ENCODE data around the gene MED13.
"Not testable (repeated sequence)": the region's sequence is repeated elsewhere in the genome, so short reads cannot be mapped to it uniquely, and the experiment has no call there.

Gene MED13

GRCh38 chr17:62076864-62077788 lies 12.0 kb upstream of the MED13 start:
- H3K4me2 ChIP-seq (ENCODE audit: low read length, poor library complexity, severe bottlenecking): no peak overlapping the region
- H3K4me3 ChIP-seq (ENCODE audit: insufficient read depth in 1 of 2, low read depth in 1 of 2, low read length in 2 of 2): no peak overlapping the region
- WGBS: 89% methylated on average over 6 of the region's 13 CpGs
- H4K8ac ChIP-seq (ENCODE audit: low read length): no peak overlapping the region
- H2BK120ac ChIP-seq (ENCODE audit: low read depth, low read length): no peak overlapping the region
- peaks cover 0 to 7% of the 10 kb centered on the region in 2 experiments for H3K27me3 ChIP-seq (ENCODE audit: control insufficient read depth in 1 of 2, insufficient read depth in 1 of 2, low read length in 2 of 2)
- H2BK12ac ChIP-seq (ENCODE audit: low read length in 2 of 2): no peak overlapping the region
- no peak for DNase-seq
- H3K36me3 ChIP-seq (ENCODE audit: control insufficient read depth in 1 of 2, insufficient read depth in 2 of 2, low read depth in 1 of 2, low read length in 2 of 2): no peaks in the 10 kb centered on the region
- H4K91ac ChIP-seq (ENCODE audit: low read length): no peak overlapping the region
- H3K9me3 ChIP-seq (ENCODE audit: control insufficient read depth, low read length): no peaks in the 10 kb centered on the region
- no peak overlapping the region for H3K18ac ChIP-seq (ENCODE audit: low read depth in 1 of 2, low read length in 2 of 2)
- no peak overlapping the region for H3K4ac ChIP-seq (ENCODE audit: low read depth in 1 of 2, low read length in 2 of 2)
- H3K27ac ChIP-seq (ENCODE audit: low read length, poor library complexity, severe bottlenecking): no peak overlapping the region
- no peaks in the 10 kb centered on the region for H3K79me1 ChIP-seq (replicated peaks; ENCODE audit: low read length, poor library complexity, severe bottlenecking)
- H3K9ac ChIP-seq (ENCODE audit: low read length): no peak overlapping the region
- H2AK5ac ChIP-seq (ENCODE audit: low read length, severe bottlenecking): no peak overlapping the region
- H3K23ac ChIP-seq (ENCODE audit: low read length in 2 of 2): no peak overlapping the region
- H2BK15ac ChIP-seq (ENCODE audit: low read depth, poor library complexity, severe bottlenecking): no peak overlapping the region
- H2AFZ ChIP-seq (ENCODE audit: low read depth, low read length): no peak overlapping the region
- H3K4me1 ChIP-seq (ENCODE audit: control insufficient read depth, insufficient read depth, low read depth, low read length): peaks cover 2% of the 10 kb centered on the region
- H3K14ac ChIP-seq (ENCODE audit: low read length in 2 of 2): no peak overlapping the region
- no peak overlapping the region for H2BK5ac ChIP-seq (ENCODE audit: low read depth, low read length, poor library complexity, severe bottlenecking)

GRCh38 chr17:62075308-62075815 lies 10.3 kb upstream of the MED13 start:
- no peaks in the 10 kb centered on the region for H3K36me3 ChIP-seq (ENCODE audit: control insufficient read depth in 1 of 2, insufficient read depth in 2 of 2, low read depth in 1 of 2, low read length in 2 of 2)
- no peak overlapping the region for H2BK5ac ChIP-seq (ENCODE audit: low read depth, low read length, poor library complexity, severe bottlenecking)
- no peak overlapping the region for H3K4me3 ChIP-seq (ENCODE audit: insufficient read depth in 1 of 2, low read depth in 1 of 2, low read length in 2 of 2)
- H3K27ac ChIP-seq (ENCODE audit: low read length, poor library complexity, severe bottlenecking): no peak overlapping the region
- no peaks in the 10 kb centered on the region for H3K79me1 ChIP-seq (replicated peaks; ENCODE audit: low read length, poor library complexity, severe bottlenecking)
- no peak overlapping the region for H2BK15ac ChIP-seq (ENCODE audit: low read depth, poor library complexity, severe bottlenecking)
- no peak overlapping the region for H3K14ac ChIP-seq (ENCODE audit: low read length in 2 of 2)
- H4K91ac ChIP-seq (ENCODE audit: low read length): no peak overlapping the region
- H3K18ac ChIP-seq (ENCODE audit: low read depth in 1 of 2, low read length in 2 of 2): no peak overlapping the region
- H3K4me1 ChIP-seq (ENCODE audit: control insufficient read depth, insufficient read depth, low read depth, low read length): peaks cover 2% of the 10 kb centered on the region
- H3K4ac ChIP-seq (ENCODE audit: low read depth in 1 of 2, low read length in 2 of 2): no peak overlapping the region
- no peak overlapping the region for H3K9ac ChIP-seq (ENCODE audit: low read length)
- H2AK5ac ChIP-seq (ENCODE audit: low read length, severe bottlenecking): peak overlapping the region; percentile 19
- H2BK12ac ChIP-seq (ENCODE audit: low read length in 2 of 2): no peak overlapping the region
- no peak overlapping the region for H3K4me2 ChIP-seq (ENCODE audit: low read length, poor library complexity, severe bottlenecking)
- no peak overlapping the region for H3K23ac ChIP-seq (ENCODE audit: low read length in 2 of 2)
- H2BK120ac ChIP-seq (ENCODE audit: low read depth, low read length): no peak overlapping the region
- WGBS: 85% methylated on average over 2 of the region's 3 CpGs
- no peak overlapping the region for H2AFZ ChIP-seq (ENCODE audit: low read depth, low read length)
- H3K9me3 ChIP-seq (ENCODE audit: control insufficient read depth, low read length): no peaks in the 10 kb centered on the region
- H4K8ac ChIP-seq (ENCODE audit: low read length): no peak overlapping the region
- peak; percentile 12 for DNase-seq
- peaks cover 0 to 7% of the 10 kb centered on the region in 2 experiments for H3K27me3 ChIP-seq (ENCODE audit: control insufficient read depth in 1 of 2, insufficient read depth in 1 of 2, low read length in 2 of 2)

- H4K91ac ChIP-seq (ENCODE audit: low read length): no peak overlapping the region
- H2BK12ac ChIP-seq (ENCODE audit: low read length in 2 of 2): no peak overlapping the region
- no peak overlapping the region for H4K8ac ChIP-seq (ENCODE audit: low read length)
- H3K4me3 ChIP-seq (ENCODE audit: insufficient read depth in 1 of 2, low read depth in 1 of 2, low read length in 2 of 2): no peak overlapping the region
- H3K27me3 ChIP-seq (ENCODE audit: control insufficient read depth in 1 of 2, insufficient read depth in 1 of 2, low read length in 2 of 2): peaks cover 0 to 7% of the 10 kb centered on the region in 2 experiments
- no peaks in the 10 kb centered on the region for H3K79me1 ChIP-seq (replicated peaks; ENCODE audit: low read length, poor library complexity, severe bottlenecking)
- no peak overlapping the region for H2BK5ac ChIP-seq (ENCODE audit: low read depth, low read length, poor library complexity, severe bottlenecking)
- H3K4ac ChIP-seq (ENCODE audit: low read depth in 1 of 2, low read length in 2 of 2): no peak overlapping the region
- no peak overlapping the region for H3K27ac ChIP-seq (ENCODE audit: low read length, poor library complexity, severe bottlenecking)
- no peaks in the 10 kb centered on the region for H3K36me3 ChIP-seq (ENCODE audit: control insufficient read depth in 1 of 2, insufficient read depth in 2 of 2, low read depth in 1 of 2, low read length in 2 of 2)
- H3K18ac ChIP-seq (ENCODE audit: low read depth in 1 of 2, low read length in 2 of 2): no peak overlapping the region
- no peak overlapping the region for H3K14ac ChIP-seq (ENCODE audit: low read length in 2 of 2)
- no peak overlapping the region for H3K4me2 ChIP-seq (ENCODE audit: low read length, poor library complexity, severe bottlenecking)
- 97% methylated on average over 2 of the region's 2 CpGs for WGBS
- no peak for DNase-seq
- H3K9ac ChIP-seq (ENCODE audit: low read length): no peak overlapping the region
- no peak overlapping the region for H2AFZ ChIP-seq (ENCODE audit: low read depth, low read length)
- peaks cover 2% of the 10 kb centered on the region for H3K4me1 ChIP-seq (ENCODE audit: control insufficient read depth, insufficient read depth, low read depth, low read length)
- H2AK5ac ChIP-seq (ENCODE audit: low read length, severe bottlenecking): no peak overlapping the region
- H3K23ac ChIP-seq (ENCODE audit: low read length in 2 of 2): no peak overlapping the region
- no peaks in the 10 kb centered on the region for H3K9me3 ChIP-seq (ENCODE audit: control insufficient read depth, low read length)
- no peak overlapping the region for H2BK15ac ChIP-seq (ENCODE audit: low read depth, poor library complexity, severe bottlenecking)
- H2BK120ac ChIP-seq (ENCODE audit: low read depth, low read length): no peak overlapping the region
These were observed 8.9 kb upstream of the MED13 start for GRCh38 chr17:62073993-62074392.

- not testable (repeated sequence) for DNase-seq; H3K4me1 ChIP-seq (ENCODE audit: control insufficient read depth, insufficient read depth, low read depth, low read length); H3K14ac ChIP-seq (ENCODE audit: low read length in 2 of 2); H4K8ac ChIP-seq (ENCODE audit: low read length); H3K4me2 ChIP-seq (ENCODE audit: low read length, poor library complexity, severe bottlenecking); H2BK5ac ChIP-seq (ENCODE audit: low read depth, low read length, poor library complexity, severe bottlenecking); H2BK120ac ChIP-seq (ENCODE audit: low read depth, low read length); H2BK15ac ChIP-seq (ENCODE audit: low read depth, poor library complexity, severe bottlenecking); H3K9me3 ChIP-seq (ENCODE audit: control insufficient read depth, low read length); H2BK12ac ChIP-seq (ENCODE audit: low read length in 2 of 2); H4K91ac ChIP-seq (ENCODE audit: low read length); H3K23ac ChIP-seq (ENCODE audit: low read length in 2 of 2); H3K4ac ChIP-seq (ENCODE audit: low read depth in 1 of 2, low read length in 2 of 2); H3K4me3 ChIP-seq (ENCODE audit: insufficient read depth in 1 of 2, low read depth in 1 of 2, low read length in 2 of 2); H2AK5ac ChIP-seq (ENCODE audit: low read length, severe bottlenecking); H3K9ac ChIP-seq (ENCODE audit: low read length); H3K79me1 ChIP-seq (replicated peaks; ENCODE audit: low read length, poor library complexity, severe bottlenecking); H3K27ac ChIP-seq (ENCODE audit: low read length, poor library complexity, severe bottlenecking); H3K18ac ChIP-seq (ENCODE audit: low read depth in 1 of 2, low read length in 2 of 2); H2AFZ ChIP-seq (ENCODE audit: low read depth, low read length); H3K36me3 ChIP-seq (ENCODE audit: control insufficient read depth in 1 of 2, insufficient read depth in 2 of 2, low read depth in 1 of 2, low read length in 2 of 2); H3K27me3 ChIP-seq (ENCODE audit: control insufficient read depth in 1 of 2, insufficient read depth in 1 of 2, low read length in 2 of 2)
- 92% methylated on average over 16 of the region's 21 CpGs for WGBS
These were observed 7.8 kb upstream of the MED13 start for GRCh38 chr17:62072855-62073254.
